ENCODE results near the gene GPC3. TPM values are rescaled to one million over a fixed set of nuclear protein-coding genes. Genes with fewer than 3 reads are reported as not detected.

GPC3 gene
- total RNA-seq, 2 experiments from 2014 or later: 0.58 to 0.63 TPM

DNA sequence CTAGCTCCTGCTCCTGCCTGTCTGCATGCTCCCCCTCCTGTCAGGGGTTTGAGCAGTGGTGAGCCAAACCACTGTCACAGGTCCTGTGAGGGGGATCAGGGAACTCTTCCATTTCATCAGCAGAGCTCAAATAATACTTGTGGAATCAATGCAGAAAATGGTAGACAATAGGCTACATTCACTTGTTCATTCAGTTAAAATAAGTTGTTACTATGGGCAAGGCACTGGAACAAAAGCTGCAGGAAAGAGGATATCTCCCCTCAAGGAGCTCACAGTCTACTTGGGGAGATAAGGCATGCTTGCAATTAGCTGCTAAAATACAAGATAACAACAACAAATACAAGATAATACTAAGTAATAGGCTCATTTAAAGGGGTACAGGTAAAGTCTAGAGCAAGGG is 117.1 kb downstream of the GPC3 start:
- Mint-ChIP-seq H3K9me3 (no peaks in the 10 kb centered on the region), H3K4me3 (no peak overlapping the region), H3K27ac (no peak overlapping the region), H3K4me1 (ENCODE audit: low read depth) (no peaks in the 10 kb centered on the region), H3K36me3 (ENCODE audit: low read depth) (no peaks in the 10 kb centered on the region), H3K27me3 (no peaks in the 10 kb centered on the region)
- ChIA-PET CTCF (interaction anchor here (0.8 kb wide), 1 partner anchor 76 kb away, joined by 3 read pairs; no protein-coding TSS in a partner anchor), POLR2A (no interaction called here)
- DNase-seq: no peak
- no peak for ATAC-seq
- intact Hi-C loops (cut with micrococcal nuclease): no loop called here
- TF ChIP-seq CTCF (IDR thresholded peaks at IDR 0.05): no peak

DNA sequence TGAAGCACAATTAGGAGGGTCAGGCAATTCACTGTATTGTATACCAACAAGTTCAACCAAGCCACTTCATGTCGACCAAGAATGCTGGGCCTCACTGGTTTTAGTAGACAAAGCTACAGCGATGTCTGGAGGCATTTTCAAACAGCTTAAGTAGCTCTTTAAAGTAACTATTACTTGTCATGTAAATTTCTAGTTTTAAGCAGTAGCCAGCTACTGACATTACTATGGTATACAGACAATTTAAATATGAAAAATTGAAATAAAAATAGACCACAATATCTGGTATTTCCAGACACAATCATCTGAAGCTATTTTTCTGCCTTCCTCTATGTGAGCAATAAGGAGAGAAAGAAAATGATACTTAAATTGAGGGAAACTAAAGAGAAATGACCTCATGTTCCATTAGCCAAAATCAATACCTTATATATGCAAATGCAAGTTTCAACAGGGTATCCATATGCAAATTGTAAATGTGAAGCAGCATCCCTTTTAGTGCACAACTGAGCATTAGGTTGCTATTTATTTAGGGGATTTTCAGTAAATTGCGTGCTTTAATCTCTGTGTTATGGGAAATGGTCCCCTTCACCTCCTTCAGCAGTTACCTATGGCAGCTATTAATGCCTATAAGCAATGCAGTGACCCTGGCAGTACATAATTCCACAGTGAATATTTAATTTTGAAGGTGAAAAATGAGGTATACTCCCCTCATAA is 119.5 kb downstream of the GPC3 start:
- DNase-seq: no peak
- POLR2A ChIA-PET: interaction anchor here (0.7 kb wide), 1 partner anchor 356 kb away, joined by 5 read pairs; no protein-coding TSS in a partner anchor
- Mint-ChIP-seq H3K4me1 (ENCODE audit: low read depth) (no peaks in the 10 kb centered on the region), H3K27me3 (no peaks in the 10 kb centered on the region), H3K4me3 (no peak overlapping the region), H3K9me3 (no peaks in the 10 kb centered on the region), H3K36me3 (ENCODE audit: low read depth) (no peaks in the 10 kb centered on the region), H3K27ac (no peak overlapping the region)
- no peak for TF ChIP-seq CTCF (IDR thresholded peaks at IDR 0.05)
- no peak for ATAC-seq
- intact Hi-C loops (cut with micrococcal nuclease): no loop called here
- CTCF ChIA-PET: interaction anchor here (1.0 kb wide), 1 partner anchor 278 kb away, joined by 4 read pairs; no protein-coding TSS in a partner anchor

GRCh38 chrX:133864236-133864635 is 121.2 kb downstream of the GPC3 start:
- Mint-ChIP-seq H3K36me3 (ENCODE audit: low read depth) (no peaks in the 10 kb centered on the region), H3K4me3 (no peak overlapping the region), H3K9me3 (no peaks in the 10 kb centered on the region), H3K4me1 (ENCODE audit: low read depth) (no peaks in the 10 kb centered on the region), H3K27me3 (no peaks in the 10 kb centered on the region), H3K27ac (no peak overlapping the region)
- DNase-seq (no peak), ATAC-seq (no peak)
- POLR2A ChIA-PET: no interaction called here
- intact Hi-C loops (cut with micrococcal nuclease): no loop called here
- TF ChIP-seq CTCF (IDR thresholded peaks at IDR 0.05): no peak
- CTCF ChIA-PET: no interaction called here

- Mint-ChIP-seq H3K9me3 (no peaks in the 10 kb centered on the region), H3K4me3 (no peak overlapping the region), H3K27ac (no peak overlapping the region), H3K27me3 (no peaks in the 10 kb centered on the region), H3K4me1 (ENCODE audit: low read depth) (no peaks in the 10 kb centered on the region), H3K36me3 (ENCODE audit: low read depth) (no peaks in the 10 kb centered on the region)
- TF ChIP-seq CTCF (IDR thresholded peaks at IDR 0.05): no peak
- ATAC-seq (no peak), DNase-seq (no peak)
- POLR2A ChIA-PET: no interaction called here
- intact Hi-C loops (cut with micrococcal nuclease): no loop called here
- CTCF ChIA-PET: no interaction called here
These were observed 125.5 kb downstream of the GPC3 start for GRCh38 chrX:133859860-133860259.

GRCh38 chrX:133859336-133859735 is 126.1 kb downstream of the GPC3 start:
- Mint-ChIP-seq H3K4me3 (no peak overlapping the region), H3K27me3 (no peaks in the 10 kb centered on the region), H3K36me3 (ENCODE audit: low read depth) (no peaks in the 10 kb centered on the region), H3K9me3 (no peaks in the 10 kb centered on the region), H3K4me1 (ENCODE audit: low read depth) (no peaks in the 10 kb centered on the region), H3K27ac (no peak overlapping the region)
- ATAC-seq: no peak
- intact Hi-C loops (cut with micrococcal nuclease): no loop called here
- no peak for DNase-seq
- TF ChIP-seq CTCF (IDR thresholded peaks at IDR 0.05): no peak
- ChIA-PET POLR2A (no interaction called here), CTCF (no interaction called here)

All from activated CD8-positive, alpha-beta T cell treated with anti-CD3 and anti-CD28 coated beads for 36 hours (primary cell).